ENCODE data around the gene MAGI1.

The MAGI1 gene

DNA sequence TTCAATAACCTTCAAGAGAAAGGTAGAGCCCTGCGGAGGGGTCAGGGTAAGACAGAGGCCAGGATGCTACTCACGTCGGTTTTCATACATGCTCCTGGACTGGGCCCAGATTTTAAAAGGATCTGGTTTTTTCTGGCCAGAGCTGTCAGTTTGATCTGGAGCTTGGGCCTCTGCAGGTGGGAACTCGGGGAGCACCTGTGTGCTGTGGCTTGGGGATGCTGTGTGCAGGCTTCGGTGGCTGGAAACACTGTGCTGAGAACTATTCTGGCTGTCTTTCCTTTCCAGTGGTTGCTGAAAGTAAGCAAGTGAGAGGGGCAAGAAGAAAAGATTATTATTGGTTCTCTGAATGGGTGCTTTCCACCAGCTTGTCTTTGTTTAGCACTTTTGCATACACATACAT is 647.6 kb downstream of the MAGI1 start:
- H3K9me2 ChIP-seq (replicated peaks; ENCODE audit: low read depth, low read length) = no peaks in the 10 kb centered on the region
- no peaks in the 10 kb centered on the region for H3K79me2 ChIP-seq (ENCODE audit: insufficient read depth, low read length)
- H3K27me3 ChIP-seq (ENCODE audit: insufficient read depth, low read length, poor library complexity, severe bottlenecking) = no peaks in the 10 kb centered on the region
- H3K4me1 ChIP-seq (ENCODE audit: insufficient read depth, low read length, poor library complexity, severe bottlenecking) = peaks cover 5% of the 10 kb centered on the region
- H4K20me1 ChIP-seq (ENCODE audit: insufficient read depth, low read length, poor library complexity, severe bottlenecking) = no peaks in the 10 kb centered on the region
- no peak overlapping the region for H3K4me3 ChIP-seq (ENCODE audit: low read length, poor library complexity, severe bottlenecking)
- H3K36me3 ChIP-seq (ENCODE audit: insufficient read depth, low read length) = no peaks in the 10 kb centered on the region
- H3F3A ChIP-seq (ENCODE audit: low read depth) = no peaks in the 10 kb centered on the region
- TF ChIP-seq, protein P1, sequence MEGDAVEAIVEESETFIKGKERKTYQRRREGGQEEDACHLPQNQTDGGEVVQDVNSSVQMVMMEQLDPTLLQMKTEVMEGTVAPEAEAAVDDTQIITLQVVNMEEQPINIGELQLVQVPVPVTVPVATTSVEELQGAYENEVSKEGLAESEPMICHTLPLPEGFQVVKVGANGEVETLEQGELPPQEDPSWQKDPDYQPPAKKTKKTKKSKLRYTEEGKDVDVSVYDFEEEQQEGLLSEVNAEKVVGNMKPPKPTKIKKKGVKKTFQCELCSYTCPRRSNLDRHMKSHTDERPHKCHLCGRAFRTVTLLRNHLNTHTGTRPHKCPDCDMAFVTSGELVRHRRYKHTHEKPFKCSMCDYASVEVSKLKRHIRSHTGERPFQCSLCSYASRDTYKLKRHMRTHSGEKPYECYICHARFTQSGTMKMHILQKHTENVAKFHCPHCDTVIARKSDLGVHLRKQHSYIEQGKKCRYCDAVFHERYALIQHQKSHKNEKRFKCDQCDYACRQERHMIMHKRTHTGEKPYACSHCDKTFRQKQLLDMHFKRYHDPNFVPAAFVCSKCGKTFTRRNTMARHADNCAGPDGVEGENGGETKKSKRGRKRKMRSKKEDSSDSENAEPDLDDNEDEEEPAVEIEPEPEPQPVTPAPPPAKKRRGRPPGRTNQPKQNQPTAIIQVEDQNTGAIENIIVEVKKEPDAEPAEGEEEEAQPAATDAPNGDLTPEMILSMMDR (conservative IDR thresholded peaks at IDR 0.05; ENCODE audit: low read length) = no peak
- TF ChIP-seq EZH2phosphoT487 (IDR thresholded peaks at IDR 0.05; ENCODE audit: borderline replicate concordance) = no peak
- H3K9me3 ChIP-seq (ENCODE audit: insufficient read depth, low read depth, low read length) = no peaks in the 10 kb centered on the region
- no peak overlapping the region for H3K4me2 ChIP-seq (ENCODE audit: low read depth, low read length, poor library complexity, severe bottlenecking)
- H3K9ac ChIP-seq (ENCODE audit: low read depth, low read length, poor library complexity, severe bottlenecking) = no peak overlapping the region
- H2AFZ ChIP-seq (ENCODE audit: low read length) = no peak overlapping the region

DNA sequence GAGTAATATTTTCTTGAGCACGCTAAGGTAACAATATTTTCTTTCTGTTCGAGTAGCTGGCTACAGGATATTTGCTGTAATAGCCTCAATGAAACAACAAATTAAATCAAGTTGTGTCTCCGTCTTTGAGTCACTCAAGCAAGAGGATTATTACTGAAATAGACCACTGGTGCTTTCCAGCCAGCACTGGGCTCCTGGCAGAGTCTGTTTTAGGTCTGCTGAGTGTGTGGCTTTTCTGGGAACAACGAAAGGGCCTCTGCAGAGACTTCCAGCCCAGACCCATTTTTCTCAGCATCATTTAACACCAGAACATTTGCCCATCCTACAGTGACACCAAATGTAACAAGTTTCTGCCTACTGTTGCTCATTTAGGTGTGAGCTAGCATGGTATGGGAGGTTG is 652.9 kb downstream of the MAGI1 start:
- no peaks in the 10 kb centered on the region for H3K9me3 ChIP-seq (ENCODE audit: insufficient read depth, low read depth, low read length)
- H3K4me3 ChIP-seq (ENCODE audit: low read length, poor library complexity, severe bottlenecking) = no peak overlapping the region
- H4K20me1 ChIP-seq (ENCODE audit: insufficient read depth, low read length, poor library complexity, severe bottlenecking) = no peaks in the 10 kb centered on the region
- H3K4me1 ChIP-seq (ENCODE audit: insufficient read depth, low read length, poor library complexity, severe bottlenecking) = peaks cover 13% of the 10 kb centered on the region
- TF ChIP-seq EZH2phosphoT487 (IDR thresholded peaks at IDR 0.05; ENCODE audit: borderline replicate concordance) = no peak
- TF ChIP-seq, protein P1 (conservative IDR thresholded peaks at IDR 0.05; ENCODE audit: low read length) = no peak
- H3F3A ChIP-seq (ENCODE audit: low read depth) = no peaks in the 10 kb centered on the region
- H3K27me3 ChIP-seq (ENCODE audit: insufficient read depth, low read length, poor library complexity, severe bottlenecking) = no peaks in the 10 kb centered on the region
- H3K4me2 ChIP-seq (ENCODE audit: low read depth, low read length, poor library complexity, severe bottlenecking) = no peak overlapping the region
- H2AFZ ChIP-seq (ENCODE audit: low read length) = no peak overlapping the region
- no peaks in the 10 kb centered on the region; the same call in 1 of the 2 replicates for H3K36me3 ChIP-seq (ENCODE audit: insufficient read depth, low read length)
- no peaks in the 10 kb centered on the region for H3K79me2 ChIP-seq (ENCODE audit: insufficient read depth, low read length)
- H3K9me2 ChIP-seq (replicated peaks; ENCODE audit: low read depth, low read length) = no peaks in the 10 kb centered on the region
- H3K9ac ChIP-seq (ENCODE audit: low read depth, low read length, poor library complexity, severe bottlenecking) = no peak overlapping the region

DNA sequence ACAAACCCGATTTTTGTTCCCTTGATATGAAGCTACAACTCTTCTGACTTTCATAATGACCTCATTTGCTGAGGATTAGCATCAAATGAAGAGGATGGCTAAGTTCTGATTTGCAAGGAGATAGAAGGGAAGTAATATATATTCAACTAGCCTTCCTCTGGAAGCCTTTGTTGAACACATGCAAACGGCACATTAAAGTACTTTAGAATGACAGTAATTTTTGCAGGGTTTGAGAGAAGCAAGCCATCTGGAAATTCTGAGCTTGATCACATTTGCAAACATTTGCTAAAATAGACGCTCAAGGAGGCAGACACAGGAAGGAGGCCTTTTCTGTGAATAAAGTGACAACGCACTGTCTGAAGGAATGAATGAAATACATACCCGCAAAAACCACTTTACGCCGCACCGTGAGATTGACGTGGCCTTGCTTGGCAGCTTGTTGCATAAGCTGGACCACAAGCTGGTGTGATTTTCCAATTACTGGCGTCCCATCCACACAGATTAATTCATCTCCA is 657.2 kb downstream of the MAGI1 start:
- Histone ChIP-seq H2AFZ (ENCODE audit: low read length) (no peak overlapping the region), H3K9me2 (replicated peaks; ENCODE audit: low read depth, low read length) (no peaks in the 10 kb centered on the region), H3K79me2 (ENCODE audit: insufficient read depth, low read length) (no peaks in the 10 kb centered on the region), H3K9me3 (ENCODE audit: insufficient read depth, low read depth, low read length) (no peaks in the 10 kb centered on the region), H3K36me3 (ENCODE audit: insufficient read depth, low read length) (no peaks in the 10 kb centered on the region; the same call in 1 of the 2 replicates), H3K4me2 (ENCODE audit: low read depth, low read length, poor library complexity, severe bottlenecking) (no peak overlapping the region), H3K27me3 (ENCODE audit: insufficient read depth, low read length, poor library complexity, severe bottlenecking) (no peaks in the 10 kb centered on the region), H4K20me1 (ENCODE audit: insufficient read depth, low read length, poor library complexity, severe bottlenecking) (no peaks in the 10 kb centered on the region), H3K9ac (ENCODE audit: low read depth, low read length, poor library complexity, severe bottlenecking) (no peak overlapping the region), H3K4me3 (ENCODE audit: low read length, poor library complexity, severe bottlenecking) (no peak overlapping the region), H3K4me1 (ENCODE audit: insufficient read depth, low read length, poor library complexity, severe bottlenecking) (peaks cover 13% of the 10 kb centered on the region), H3F3A (ENCODE audit: low read depth) (no peaks in the 10 kb centered on the region)
- TF ChIP-seq, protein P1 (conservative IDR thresholded peaks at IDR 0.05; ENCODE audit: low read length) = no peak
- TF ChIP-seq EZH2phosphoT487 (IDR thresholded peaks at IDR 0.05; ENCODE audit: borderline replicate concordance) = no peak

Measured in Loucy (cell line).